Ramos (cell line): Measurements from ENCODE around the gene CCDC88C.

Experiments
- in situ Hi-C: fragments of 300-500 bp; cut with MboI; formaldehyde crosslinking; loops from one replicate; pipeline ENCODE4 v1.14.3; 2022; ENCODE audit warnings: low sequenced_read_pairs; ENCODE audit not compliant: unreplicated experiment

Gene CCDC88C

GRCh38 chr14:91321131-91321530 lies 96.5 kb downstream of the CCDC88C start:
- in situ Hi-C loops, result loop anchor here (5.0 kb wide), 1 partner anchor 101 kb away; no protein-coding TSS in a partner anchor

- in situ Hi-C loops, result loop anchor here (5.0 kb wide), 1 partner anchor 102 kb away; no protein-coding TSS in a partner anchor
Observed at GRCh38 chr14:91320266-91320665, 97.4 kb downstream of the CCDC88C start.

GRCh38 chr14:91318911-91319310 lies 98.7 kb downstream of the CCDC88C start:
- in situ Hi-C loops, result no loop called here

GRCh38 chr14:91317381-91318308 lies 100.0 kb downstream of the CCDC88C start:
- in situ Hi-C loops, result no loop called here

GRCh38 chr14:91316761-91317160 lies 100.9 kb downstream of the CCDC88C start:
- in situ Hi-C loops, result no loop called here

GRCh38 chr14:91315844-91316267 lies 101.8 kb downstream of the CCDC88C start:
- in situ Hi-C loops, result no loop called here

- in situ Hi-C loops, result no loop called here
Observed at GRCh38 chr14:91313852-91314251, 103.8 kb downstream of the CCDC88C start.

- in situ Hi-C loops, result no loop called here
Observed at GRCh38 chr14:91313154-91313850, 104.3 kb downstream of the CCDC88C start.

- in situ Hi-C loops, result no loop called here
Observed at GRCh38 chr14:91311284-91311662, 106.3 kb downstream of the CCDC88C start.

GRCh38 chr14:91310606-91311283 lies 106.9 kb downstream of the CCDC88C start:
- in situ Hi-C loops, result no loop called here

GRCh38 chr14:91309756-91310280 lies 107.8 kb downstream of the CCDC88C start:
- in situ Hi-C loops, result no loop called here

GRCh38 chr14:91308337-91308736 lies 109.3 kb downstream of the CCDC88C start:
- in situ Hi-C loops, result no loop called here

- in situ Hi-C loops, result no loop called here
Observed at GRCh38 chr14:91307652-91308051, 110.0 kb downstream of the CCDC88C start.

GRCh38 chr14:91307046-91307445 lies 110.6 kb downstream of the CCDC88C start:
- in situ Hi-C loops, result no loop called here

GRCh38 chr14:91306547-91306946 lies 111.1 kb downstream of the CCDC88C start:
- in situ Hi-C loops, result no loop called here

- in situ Hi-C loops, result no loop called here
Observed at GRCh38 chr14:91305650-91306431, 111.8 kb downstream of the CCDC88C start.

- in situ Hi-C loops, result no loop called here
Observed at GRCh38 chr14:91303924-91304229, 113.7 kb downstream of the CCDC88C start.

- in situ Hi-C loops, result no loop called here
Observed at GRCh38 chr14:91303091-91303923, 114.3 kb downstream of the CCDC88C start.

GRCh38 chr14:91302391-91302790 lies 115.2 kb downstream of the CCDC88C start:
- in situ Hi-C loops, result no loop called here
